GM18526 (cell line): ENCODE measurements around the gene SWI5.

Experiments
- POLR2A ChIP-seq: IDR thresholded peaks from 3 replicates; pipeline ENCODE4 v1.6.1; 2011; ENCODE audit not compliant: insufficient read length; ENCODE audit errors: extremely low read depth

The SWI5 gene

GRCh38 chr9:128322404-128323211, 46.5 kb downstream of the SWI5 start, which contains the start of the genes COQ4 and TRUB2:
TSS of gene COQ4 (plus strand) at chr9:128322839. CDS start at chr9:128322859, 20 bp downstream.
TSS of gene TRUB2 (minus strand) at chr9:128322447. CDS start at chr9:128322408, 39 bp downstream.
- peak; percentile 81 for TF ChIP-seq POLR2A

DNA sequence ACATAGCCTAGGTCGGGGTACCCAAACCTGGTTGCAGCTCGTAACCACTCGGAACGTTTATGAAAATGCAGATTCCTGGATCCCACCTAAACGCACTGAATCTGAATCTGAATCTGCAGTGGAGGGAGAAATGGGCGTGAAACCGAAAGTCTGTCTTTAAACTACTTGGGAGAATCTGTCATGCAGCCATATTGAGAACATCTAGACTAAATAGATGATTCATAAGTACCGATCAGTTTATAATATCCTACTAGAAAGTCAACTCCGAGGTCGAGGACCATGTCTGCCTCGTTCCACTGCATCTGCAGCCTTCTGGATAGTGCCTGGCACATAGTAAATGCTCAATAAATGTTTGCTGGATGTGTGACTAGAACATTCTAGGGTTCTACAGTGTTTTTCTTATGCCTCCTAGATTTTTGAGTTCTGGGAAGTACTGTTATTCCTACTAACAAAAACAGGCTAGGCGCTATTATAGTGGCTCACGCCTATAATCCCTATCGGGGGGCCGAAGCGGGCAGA, 47.2 kb downstream of the SWI5 start:
- no peak for TF ChIP-seq POLR2A

GRCh38 chr9:128323791-128324190, 47.7 kb downstream of the SWI5 start:
- TF ChIP-seq POLR2A: no peak

DNA sequence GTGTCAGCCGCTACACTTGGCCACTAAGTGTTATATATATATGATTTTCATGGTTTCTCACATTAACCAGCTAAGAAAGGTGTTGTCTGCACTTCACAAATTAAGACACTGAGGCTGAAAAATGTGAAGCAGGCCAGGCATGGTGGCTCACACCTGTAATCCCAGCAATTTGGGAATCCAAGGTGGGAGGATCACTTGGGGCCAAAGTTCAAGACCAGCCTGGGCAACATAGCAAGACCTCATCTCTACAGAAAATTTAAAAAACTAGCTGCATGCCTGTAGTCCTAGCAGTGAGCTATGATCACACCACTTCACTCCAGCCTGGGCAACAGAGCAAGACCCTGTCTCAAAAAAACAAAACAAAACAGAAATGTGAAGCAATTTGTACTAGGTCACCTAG, 48.3 kb downstream of the SWI5 start:
- TF ChIP-seq POLR2A: no peak

DNA sequence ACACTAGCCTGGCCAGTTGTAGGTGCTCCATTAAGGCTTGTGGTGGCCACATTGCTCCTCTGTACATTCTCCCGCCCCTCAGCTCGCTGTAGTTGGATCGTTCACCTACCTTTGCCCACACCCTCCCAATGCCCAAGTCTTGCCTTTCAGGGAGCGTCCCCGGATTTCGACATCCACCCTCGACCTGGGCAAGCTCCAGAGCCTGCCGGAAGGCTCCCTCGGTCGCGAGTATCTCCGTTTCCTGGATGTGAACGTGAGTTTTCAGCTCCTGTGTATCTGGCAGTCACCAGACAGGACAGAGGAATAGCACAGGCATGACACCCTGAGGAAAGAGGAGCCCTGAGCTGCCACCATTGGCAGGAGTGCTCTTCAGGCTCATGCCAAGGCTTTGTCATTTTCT, 49.6 kb downstream of the SWI5 start:
- TF ChIP-seq POLR2A: no peak

GRCh38 chr9:128333451-128333869, 57.4 kb downstream of the SWI5 start:
- no peak for TF ChIP-seq POLR2A

GRCh38 chr9:128335161-128335560, 59.1 kb downstream of the SWI5 start:
- TF ChIP-seq POLR2A: no peak

GRCh38 chr9:128335914-128336313, 59.8 kb downstream of the SWI5 start:
- TF ChIP-seq POLR2A: no peak

- TF ChIP-seq POLR2A: no peak
Measured at GRCh38 chr9:128337936-128338335, 61.9 kb downstream of the SWI5 start.
